Astrocyte (in vitro differentiated cells and primary cell): ENCODE results near the gene SH3GLB2. TPM values are rescaled to one million over a fixed set of nuclear protein-coding genes. Genes with fewer than 3 reads are reported as not detected.

Experiments
- DNase-seq: peaks from one replicate; pipeline ENCODE4 v3.0.0-alpha.2; 2010; ENCODE audit warnings: low read depth
- FAIRE-seq: peaks from 2 replicates; lab custom pipeline; 2011; peaks lifted over from hg19 to GRCh38; lab: Jason Lieb, UNC
- H2AFZ ChIP-seq: 2 replicates; pipeline ENCODE4 v1.6.0; 2012; ENCODE audit warnings: low read depth, low read length, inconsistent platforms
- H3K27ac ChIP-seq: 2 replicates; pipeline ENCODE4 v1.5.1; 2011; ENCODE audit warnings: low read depth, low read length, inconsistent platforms
- H3K27me3 ChIP-seq: 2 replicates; pipeline ENCODE4 v1.6.0; 2011; ENCODE audit warnings: low read length, inconsistent platforms; ENCODE audit not compliant: insufficient read depth
- H3K36me3 ChIP-seq: 2 replicates; pipeline ENCODE4 v1.5.1; 2011; ENCODE audit warnings: low read length, inconsistent platforms; ENCODE audit not compliant: insufficient read depth
- H3K4me1 ChIP-seq: 2 replicates; pipeline ENCODE4 v1.5.1; 2011; ENCODE audit warnings: low read length, inconsistent platforms; ENCODE audit not compliant: insufficient read depth
- H3K4me2 ChIP-seq: 2 replicates; pipeline ENCODE4 v1.6.0; 2012; ENCODE audit warnings: low read length, inconsistent platforms
- H3K4me3 ChIP-seq: 2 replicates; pipeline ENCODE4 v1.5.1; 2011; ENCODE audit warnings: low read depth, mild to moderate bottlenecking, low read length, inconsistent platforms; ENCODE audit not compliant: insufficient read depth
- H3K79me2 ChIP-seq: 2 replicates; pipeline ENCODE4 v1.6.0; 2012; ENCODE audit warnings: mild to moderate bottlenecking, low read length, inconsistent platforms; ENCODE audit not compliant: insufficient read depth
- H3K9ac ChIP-seq: 2 replicates; pipeline ENCODE4 v1.6.0; 2012; ENCODE audit warnings: mild to moderate bottlenecking, low read length, inconsistent platforms
- H3K9me3 ChIP-seq: 2 replicates; pipeline ENCODE4 v1.5.1; 2012; ENCODE audit warnings: low read depth, mild to moderate bottlenecking, low read length, inconsistent platforms; ENCODE audit not compliant: insufficient read depth
- H4K20me1 ChIP-seq: 2 replicates; pipeline ENCODE4 v1.6.0; 2012; ENCODE audit warnings: low read length, inconsistent platforms; ENCODE audit not compliant: insufficient read depth
- H3K27ac Mint-ChIP-seq: one replicate; pipeline ENCODE4 v1.8.0; 2021; ENCODE audit warnings: mild to moderate bottlenecking, mixed read lengths; ENCODE audit not compliant: unreplicated experiment
- H3K27me3 Mint-ChIP-seq: one replicate; pipeline ENCODE4 v1.8.0; 2021; ENCODE audit warnings: low read depth, mixed read lengths; ENCODE audit not compliant: unreplicated experiment
- H3K36me3 Mint-ChIP-seq: one replicate; pipeline ENCODE4 v1.8.0; 2021; ENCODE audit warnings: low read depth, mixed read lengths; ENCODE audit not compliant: unreplicated experiment
- H3K4me1 Mint-ChIP-seq: one replicate; pipeline ENCODE4 v1.8.0; 2021; ENCODE audit warnings: low read depth, mixed read lengths; ENCODE audit not compliant: unreplicated experiment
- H3K4me3 Mint-ChIP-seq: one replicate; pipeline ENCODE4 v1.8.0; 2021; ENCODE audit warnings: mild to moderate bottlenecking, moderate library complexity, mixed read lengths; ENCODE audit not compliant: unreplicated experiment
- H3K9me3 Mint-ChIP-seq: one replicate; pipeline ENCODE4 v1.8.0; 2021; ENCODE audit warnings: mild to moderate bottlenecking, mixed read lengths; ENCODE audit not compliant: unreplicated experiment
- CTCF ChIP-seq: IDR thresholded peaks from 2 replicates; pipeline ENCODE4 v1.5.1; 2011; ENCODE audit warnings: low read depth, mild to moderate bottlenecking, inconsistent platforms, low read length, moderate library complexity; ENCODE audit not compliant: insufficient read depth
- EZH2 ChIP-seq: IDR thresholded peaks from 2 replicates; pipeline ENCODE4 v1.6.1; 2012; ENCODE audit warnings: mild to moderate bottlenecking, low read length, inconsistent platforms; ENCODE audit not compliant: insufficient read depth
- total RNA-seq: library from RNA; stranded (reverse); gene quantifications from 2 replicates; pipeline ENCODE4 v1.2.1, GENCODE V29; 2021

The SH3GLB2 gene
- total RNA-seq, 1 donor from 2014 or later, result 38.0 TPM

- peaks cover 13% of the 10 kb centered on the region for H3K4me1 ChIP-seq
- Mint-ChIP-seq H3K36me3 (peaks cover 21% of the 10 kb centered on the region), H3K27ac (no peak overlapping the region), H3K9me3 (no peaks in the 10 kb centered on the region), H3K4me1 (peaks cover 8% of the 10 kb centered on the region), H3K4me3 (no peak overlapping the region), H3K27me3 (no peaks in the 10 kb centered on the region)
- peaks cover 52% of the 10 kb centered on the region for H3K36me3 ChIP-seq
- no peak overlapping the region for H3K4me3 ChIP-seq
- TF ChIP-seq EZH2 (no peak), CTCF (no peak)
- H3K9me3 ChIP-seq, result no peaks in the 10 kb centered on the region
- H3K27ac ChIP-seq, result no peak overlapping the region
- H3K9ac ChIP-seq, result no peak overlapping the region
- H4K20me1 ChIP-seq, result no peaks in the 10 kb centered on the region
- H3K27me3 ChIP-seq, result no peaks in the 10 kb centered on the region
- H2AFZ ChIP-seq, result no peak overlapping the region
- FAIRE-seq, result no peak
- H3K79me2 ChIP-seq, result no peaks in the 10 kb centered on the region
- no peak overlapping the region for H3K4me2 ChIP-seq
- no peak for DNase-seq
Measured at GRCh38 chr9:128986671-128987070, 41.5 kb downstream of the SH3GLB2 start.

GRCh38 chr9:128983536-128983935, 44.6 kb downstream of the SH3GLB2 start:
- Mint-ChIP-seq H3K27me3 (no peaks in the 10 kb centered on the region), H3K36me3 (peaks cover 31% of the 10 kb centered on the region), H3K27ac (no peak overlapping the region), H3K9me3 (no peaks in the 10 kb centered on the region), H3K4me1 (peaks cover 8% of the 10 kb centered on the region), H3K4me3 (no peak overlapping the region)
- FAIRE-seq (no peak), DNase-seq (no peak)
- no peak overlapping the region for H3K27ac ChIP-seq
- H3K79me2 ChIP-seq, result no peaks in the 10 kb centered on the region
- peaks cover 13% of the 10 kb centered on the region for H3K4me1 ChIP-seq
- H3K27me3 ChIP-seq, result no peaks in the 10 kb centered on the region
- TF ChIP-seq EZH2 (no peak), CTCF (no peak)
- peaks cover 69% of the 10 kb centered on the region for H3K36me3 ChIP-seq
- no peak overlapping the region for H3K4me2 ChIP-seq
- no peaks in the 10 kb centered on the region for H3K9me3 ChIP-seq
- H3K9ac ChIP-seq, result no peak overlapping the region
- H2AFZ ChIP-seq, result no peak overlapping the region
- H3K4me3 ChIP-seq, result no peak overlapping the region
- no peaks in the 10 kb centered on the region for H4K20me1 ChIP-seq

- Histone ChIP-seq H3K4me3 (no peak overlapping the region), H2AFZ (no peak overlapping the region), H3K9me3 (no peaks in the 10 kb centered on the region), H3K9ac (no peak overlapping the region), H3K79me2 (no peaks in the 10 kb centered on the region), H3K4me2 (no peak overlapping the region), H3K36me3 (peaks cover 49% of the 10 kb centered on the region), H3K4me1 (no peaks in the 10 kb centered on the region), H3K27me3 (no peaks in the 10 kb centered on the region), H3K27ac (no peak overlapping the region), H4K20me1 (no peaks in the 10 kb centered on the region)
- no peak for TF ChIP-seq EZH2
- TF ChIP-seq CTCF, result no peak
- Mint-ChIP-seq H3K36me3 (peaks cover 25% of the 10 kb centered on the region), H3K27me3 (no peaks in the 10 kb centered on the region), H3K9me3 (no peaks in the 10 kb centered on the region), H3K4me3 (no peak overlapping the region), H3K27ac (no peak overlapping the region), H3K4me1 (no peaks in the 10 kb centered on the region)
- FAIRE-seq (no peak), DNase-seq (no peak)
Measured at GRCh38 chr9:128979111-128979510, 49.0 kb downstream of the SH3GLB2 start.
